Adipose tissue (tissue), 3 donors: ENCODE measurements around the gene FGF12. TPM values are rescaled to one million over a fixed set of nuclear protein-coding genes. Genes with fewer than 3 reads are reported as not detected.

Source experiments
- H3K27ac ChIP-seq: one replicate; pipeline ENCODE4 v1.5.1; 2013; ENCODE audit warnings: low read depth, low read length
- WGBS, 3 donors: extraction: QIAGEN DNeasy Blood & Tissue Kit; methylation state at CpG; one replicate each; pipeline ENCODE4 v1.1.7; 2013; 5-methylcytosine and 5-hydroxymethylcytosine counted together
- polyA plus RNA-seq, 3 donors: library from polyadenylated mRNA; stranded (reverse); fragments of 200-250 nt; gene quantifications; one replicate each; pipeline ENCODE4 v1.2.3, GENCODE V29; 2013
- donor health status: healthy with polysubstance abuse.
- donor health status: Bipolar disorder and iron deficiency.
- donor health status: healthy.

Gene FGF12
- polyA plus RNA-seq, 3 donors = 0.79 to 5.9 (median 2.6) TPM

GRCh38 chr3:192331749-192332385 is 395.5 kb downstream of the FGF12 start:
- WGBS, 3 donors = 58 to 73% (median 60%) methylated on average over 3 of the region's 3 CpGs
- no peak overlapping the region for H3K27ac ChIP-seq

DNA sequence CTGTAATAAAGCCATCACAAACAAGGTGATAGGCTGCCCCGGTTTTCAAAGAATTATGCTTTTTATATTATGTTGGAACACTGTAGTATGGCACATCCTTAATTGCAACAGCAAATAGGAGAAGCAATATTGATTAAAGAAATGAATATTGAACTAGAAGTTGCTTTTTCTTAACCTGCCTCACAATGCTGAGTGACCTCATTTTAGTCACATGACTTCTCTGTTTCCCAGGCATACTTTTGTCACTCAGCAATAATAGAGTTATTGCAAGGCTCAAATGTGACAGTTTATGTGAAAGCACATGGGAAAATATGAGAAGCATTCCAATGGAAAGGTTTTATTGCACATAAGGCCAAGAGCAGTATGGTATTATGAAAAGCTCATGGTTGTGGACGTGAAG is 400.7 kb downstream of the FGF12 start:
- WGBS, 3 donors = 92 to 95% (median 93%) methylated on average over 2 of the region's 2 CpGs

DNA sequence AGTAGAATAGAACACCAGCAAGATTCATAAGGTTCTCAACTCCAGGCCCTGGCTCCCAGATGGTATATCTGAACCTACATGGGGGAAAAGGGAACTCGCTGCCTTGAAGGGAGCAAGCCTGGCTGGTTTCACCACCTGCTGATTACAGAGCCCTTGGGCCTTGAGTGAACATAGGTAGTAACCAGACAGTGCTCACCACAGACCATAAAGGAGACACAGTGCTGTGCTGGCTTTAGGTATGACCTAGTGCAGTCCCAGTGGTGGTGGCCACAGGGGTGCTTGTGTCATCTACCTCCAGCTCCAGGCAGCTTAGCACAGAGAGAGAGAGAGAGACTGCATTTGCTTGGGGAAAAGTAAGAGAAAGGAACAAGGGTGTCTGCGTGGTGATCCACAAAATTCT is 409.8 kb downstream of the FGF12 start:
- no peak overlapping the region for H3K27ac ChIP-seq
- 89 to 97% (median 89%) methylated on average over 2 of the region's 2 CpGs for WGBS, 3 donors

More for the DNA sequence above, 400.7 kb downstream of the FGF12 start:
- no peak overlapping the region for H3K27ac ChIP-seq

DNA sequence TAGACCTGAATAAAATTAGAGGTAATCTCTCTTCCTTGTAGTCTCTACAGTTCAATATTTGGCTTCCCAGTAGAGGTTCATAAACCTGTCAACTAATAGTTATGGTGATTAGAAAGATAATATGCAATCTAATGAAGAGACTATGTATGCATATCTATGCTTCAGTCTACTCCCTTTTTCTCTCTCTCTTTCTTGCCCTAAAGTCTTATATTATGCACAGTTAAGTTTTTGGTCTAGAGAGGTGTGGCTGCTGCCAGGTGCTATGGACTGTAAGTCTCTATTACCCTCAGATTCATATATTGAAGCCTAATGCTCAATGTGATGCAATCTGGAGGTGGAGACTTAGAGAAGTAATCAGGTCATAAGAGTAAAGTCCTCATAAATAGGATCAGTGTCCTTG is 413.7 kb downstream of the FGF12 start:
- H3K27ac ChIP-seq = no peak overlapping the region

GRCh38 chr3:192307631-192308030 is 419.7 kb downstream of the FGF12 start:
- no peak overlapping the region for H3K27ac ChIP-seq
- WGBS, 3 donors = 63 to 89% (median 68%) methylated on average over 3 of the region's 3 CpGs

- 48 to 66% (median 51%) methylated on average over 3 of the region's 3 CpGs for WGBS, 3 donors
- H3K27ac ChIP-seq = no peak overlapping the region
Measured at GRCh38 chr3:192303235-192303634, 424.1 kb downstream of the FGF12 start.

- no peak overlapping the region for H3K27ac ChIP-seq
Measured at GRCh38 chr3:192302721-192303120, 424.6 kb downstream of the FGF12 start.

GRCh38 chr3:192299921-192300320 is 427.4 kb downstream of the FGF12 start:
- H3K27ac ChIP-seq = no peak overlapping the region
- WGBS, 3 donors = 94 to 100% (median 100%) methylated on average over 1 of the region's 1 CpG

- no peak overlapping the region for H3K27ac ChIP-seq
- WGBS, 3 donors = 93 to 95% (median 94%) methylated on average over 4 of the region's 4 CpGs
Measured at GRCh38 chr3:192296845-192297244, 430.5 kb downstream of the FGF12 start.

- 80 to 99% (median 95%) methylated on average over 2 of the region's 2 CpGs for WGBS, 3 donors
Measured at GRCh38 chr3:192284443-192285072, 442.8 kb downstream of the FGF12 start.

DNA sequence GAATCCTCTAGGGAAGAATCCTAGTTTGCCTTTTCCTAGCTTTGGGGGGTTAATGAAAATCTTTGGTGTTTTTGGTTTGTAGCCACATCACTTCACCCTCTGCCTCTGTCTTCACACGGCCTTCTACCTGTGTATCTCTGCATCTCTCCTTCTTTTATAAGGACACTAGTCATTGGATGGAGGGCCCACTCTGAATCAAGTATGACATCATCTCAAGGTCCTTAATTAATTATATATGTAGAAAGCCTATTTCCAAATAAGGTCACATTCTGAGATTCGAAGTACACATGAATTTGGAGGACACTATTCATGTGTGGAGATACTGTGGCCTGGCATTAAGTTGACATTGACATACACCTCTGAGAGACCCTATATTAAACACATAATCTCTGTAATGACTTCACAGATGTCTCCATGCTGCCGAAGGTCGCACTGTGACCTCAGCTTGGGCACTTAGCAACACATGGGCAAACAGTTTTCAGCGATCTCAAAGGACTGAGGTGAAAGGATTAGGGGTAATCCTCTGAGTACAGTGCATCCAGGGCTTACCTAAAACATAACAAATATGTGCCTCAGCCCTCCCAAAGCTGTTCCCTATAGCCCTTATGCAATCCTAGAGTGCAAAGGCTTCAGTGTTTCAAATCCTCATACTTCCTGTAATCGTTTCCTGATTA is 446.0 kb downstream of the FGF12 start:
- 65 to 74% (median 72%) methylated on average over 6 of the region's 6 CpGs for WGBS, 3 donors
- no peak overlapping the region for H3K27ac ChIP-seq

More at GRCh38 chr3:192284443-192285072, 442.8 kb downstream of the FGF12 start:
- H3K27ac ChIP-seq = no peak overlapping the region

DNA sequence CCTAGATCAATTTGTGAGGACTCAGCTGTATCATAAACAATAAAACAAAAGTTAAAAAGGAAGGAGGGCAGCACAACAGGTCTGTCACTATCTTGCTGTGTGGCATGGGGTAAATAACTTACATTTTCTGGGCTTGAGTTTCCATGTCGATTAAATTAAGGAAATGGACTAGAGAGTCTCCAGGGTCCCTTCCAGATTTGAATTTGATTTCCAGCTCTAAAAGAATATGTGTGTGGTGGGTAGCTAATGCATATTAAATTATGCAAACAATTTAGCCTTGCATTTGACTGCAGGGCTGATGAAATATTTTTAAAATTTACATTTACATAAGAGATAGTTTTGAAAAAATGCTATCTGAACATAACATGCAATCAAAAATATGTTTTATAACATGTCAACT is 447.7 kb downstream of the FGF12 start:
- H3K27ac ChIP-seq = no peak overlapping the region
- 81 to 94% (median 82%) methylated on average over 1 of the region's 1 CpG for WGBS, 3 donors

DNA sequence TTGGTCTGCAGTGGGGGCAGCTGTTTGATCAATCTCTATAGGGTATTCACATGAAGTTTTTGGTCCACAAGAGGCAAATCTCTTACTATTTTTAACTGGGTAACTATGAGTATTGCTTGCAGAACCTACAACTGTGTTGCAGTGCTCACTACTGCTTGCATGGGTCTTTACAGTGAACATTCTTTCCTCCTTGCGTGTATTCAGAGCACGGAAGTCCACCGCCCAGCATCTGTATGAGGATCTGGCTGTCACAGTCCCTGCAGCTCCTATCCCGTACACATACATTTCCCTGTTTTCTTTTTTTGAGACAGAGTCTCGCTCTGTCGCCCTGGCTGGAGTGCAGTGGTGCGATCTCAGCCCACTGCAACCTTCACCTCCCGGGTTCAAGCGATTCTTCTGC is 449.9 kb downstream of the FGF12 start:
- no peak overlapping the region for H3K27ac ChIP-seq
- WGBS, 3 donors = 92 to 97% (median 96%) methylated on average over 9 of the region's 9 CpGs

- no peak overlapping the region for H3K27ac ChIP-seq
- WGBS, 3 donors = 59 to 64% (median 59%) methylated on average over 7 of the region's 7 CpGs
Measured at GRCh38 chr3:192275741-192276355, 451.5 kb downstream of the FGF12 start.

DNA sequence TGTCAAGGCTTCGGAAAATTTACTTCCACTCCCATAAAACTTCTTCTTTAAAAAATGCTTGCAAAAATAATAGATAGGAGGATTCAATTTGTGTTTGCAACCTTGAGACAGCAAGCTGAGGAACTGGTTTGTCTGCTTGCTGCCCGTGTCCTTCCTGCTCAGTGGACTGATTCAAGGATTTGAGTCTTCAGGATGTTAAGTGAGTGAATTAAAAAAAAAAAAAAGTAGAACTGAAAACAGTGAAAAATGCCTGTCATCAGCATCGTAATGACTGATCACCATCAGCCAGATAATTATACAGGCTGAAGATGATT is 453.7 kb downstream of the FGF12 start:
- WGBS, 3 donors = 44 to 86% (median 77%) methylated on average over 3 of the region's 3 CpGs

GRCh38 chr3:192273001-192273696 is 454.2 kb downstream of the FGF12 start:
- H3K27ac ChIP-seq = no peak overlapping the region
- 74 to 85% (median 83%) methylated on average over 3 of the region's 3 CpGs for WGBS, 3 donors

More for the DNA sequence above, 453.7 kb downstream of the FGF12 start:
- no peak overlapping the region for H3K27ac ChIP-seq

DNA sequence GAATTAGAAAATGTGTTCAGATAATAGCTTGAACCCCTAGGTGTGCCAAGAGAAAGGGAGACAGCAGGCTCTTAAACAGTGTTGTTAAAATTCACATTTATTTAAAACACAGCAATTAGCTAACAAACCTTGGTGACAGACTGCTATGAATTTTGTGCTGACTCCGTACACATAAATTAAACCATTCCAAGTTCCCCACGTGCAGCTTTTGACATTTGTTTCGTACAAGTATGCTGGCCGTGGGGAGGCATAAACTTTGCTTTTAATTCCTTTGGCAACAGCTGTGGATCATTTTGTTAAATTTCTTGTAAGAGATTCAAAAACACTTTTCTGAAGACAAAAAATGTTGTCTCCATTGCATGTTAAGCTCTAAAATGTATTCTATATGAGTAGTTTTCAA is 465.3 kb downstream of the FGF12 start:
- 61 to 80% (median 62%) methylated on average over 4 of the region's 4 CpGs for WGBS, 3 donors

DNA sequence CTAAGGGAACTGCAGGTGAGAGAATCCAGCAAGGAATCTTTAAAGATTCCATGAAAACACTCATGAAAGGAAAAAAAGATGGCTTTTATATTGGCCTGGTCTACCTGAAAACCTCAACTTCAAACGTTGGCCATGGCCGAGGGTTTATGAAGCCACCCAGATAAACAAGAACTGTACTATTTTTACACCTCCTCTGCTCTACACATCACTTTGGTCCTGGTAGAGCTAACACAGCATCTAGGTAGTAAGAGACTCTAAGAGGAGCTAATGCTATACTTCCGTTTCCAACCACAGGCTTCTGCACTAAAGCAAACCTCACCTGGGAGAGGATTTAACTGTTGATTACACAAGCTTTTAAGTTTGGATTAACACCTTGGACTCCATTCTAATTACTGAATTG is 466.2 kb downstream of the FGF12 start:
- H3K27ac ChIP-seq = no peak overlapping the region
- WGBS, 3 donors = 76 to 86% (median 82%) methylated on average over 3 of the region's 3 CpGs

More for the DNA sequence above, 465.3 kb downstream of the FGF12 start:
- H3K27ac ChIP-seq = no peak overlapping the region
